Measurements from ENCODE around the gene VAMP5. TPM values are rescaled to one million over a fixed set of nuclear protein-coding genes. Genes with fewer than 3 reads are reported as not detected.

The VAMP5 gene
- total RNA-seq: 8.8 and 11.4 TPM in 2 replicates

GRCh38 chr2:85584354-85584856 is at the start of gene VAMP5:
TSS of gene VAMP5 (plus strand) at chr2:85584431. CDS start at chr2:85584491, 60 bp downstream.
- intact Hi-C loops (cut with micrococcal nuclease): loop anchor here (1.0 kb wide), 2 partner anchors 11 to 64 kb away; partner anchors contain the start of gene RNF181
- H3K4me3 Mint-ChIP-seq: peak within 1 kb of the TSS; percentile 82
- H3K27ac Mint-ChIP-seq: peak within 1 kb of the TSS; percentile 72
- H3K9me3 Mint-ChIP-seq: no peaks in the 10 kb centered on the region
- no peaks in the 10 kb centered on the region for H3K27me3 Mint-ChIP-seq
- ChIA-PET CTCF (interaction anchor here (0.6 kb wide), 1 partner anchor 101 kb away, joined by 3 read pairs; no protein-coding TSS in a partner anchor), POLR2A (interaction anchor here (0.6 to 5.9 kb wide), 6 partner anchors 8 to 1237 kb away, joined by 3 to 59 read pairs (median 3); partner anchors contain the start of genes MAT2A, RNF181 and TGOLN2)
- peaks cover 22% of the 10 kb centered on the region for H3K36me3 Mint-ChIP-seq (ENCODE audit: low read depth)
- peak; percentile 32 for DNase-seq
- ATAC-seq (ENCODE audit: low read depth): peak; percentile 76
- no peak for TF ChIP-seq CTCF (IDR thresholded peaks at IDR 0.05)
- peaks cover 53% of the 10 kb centered on the region for H3K4me1 Mint-ChIP-seq

- Mint-ChIP-seq H3K27ac (peak overlapping the region; percentile 43), H3K36me3 (ENCODE audit: low read depth) (peaks cover 13% of the 10 kb centered on the region), H3K27me3 (no peaks in the 10 kb centered on the region), H3K4me3 (no peak overlapping the region), H3K9me3 (no peaks in the 10 kb centered on the region), H3K4me1 (peaks cover 8% of the 10 kb centered on the region)
- ATAC-seq (ENCODE audit: low read depth) (no peak), DNase-seq (no peak)
- ChIA-PET CTCF (no interaction called here), POLR2A (interaction anchor here (0.9 to 8.1 kb wide), 3 partner anchors 98 to 125 kb away, joined by 4 to 137 read pairs (median 6); partner anchors contain the start of gene SH2D6)
- intact Hi-C loops (cut with micrococcal nuclease): loop anchor here (5.0 kb wide), 1 partner anchor 628 kb away; the partner anchor contains the start of gene TMSB10
- TF ChIP-seq CTCF (IDR thresholded peaks at IDR 0.05): no peak
These were observed 49.4 kb upstream of the VAMP5 start for GRCh38 chr2:85534881-85535280.

GRCh38 chr2:85536479-85536878 is 47.8 kb upstream of the VAMP5 start:
- H3K27me3 Mint-ChIP-seq: no peaks in the 10 kb centered on the region
- peaks cover 29% of the 10 kb centered on the region for H3K36me3 Mint-ChIP-seq (ENCODE audit: low read depth)
- ATAC-seq (ENCODE audit: low read depth) (no peak), DNase-seq (no peak)
- TF ChIP-seq CTCF (IDR thresholded peaks at IDR 0.05): no peak
- CTCF ChIA-PET: no interaction called here
- H3K4me3 Mint-ChIP-seq: no peak overlapping the region
- H3K4me1 Mint-ChIP-seq: peaks cover 24% of the 10 kb centered on the region
- no peaks in the 10 kb centered on the region for H3K9me3 Mint-ChIP-seq
- POLR2A ChIA-PET: interaction anchor here (0.5 to 8.1 kb wide), 6 partner anchors 25 to 209 kb away, joined by 4 to 137 read pairs (median 38); partner anchors contain the start of genes ELMOD3, GGCX, RETSAT and SH2D6
- intact Hi-C loops (cut with micrococcal nuclease): loop anchor here (5.0 kb wide), 1 partner anchor 629 kb away; the partner anchor contains the start of gene TMSB10
- H3K27ac Mint-ChIP-seq: no peak overlapping the region

GRCh38 chr2:85537600-85538506 is 46.4 kb upstream of the VAMP5 start:
- Mint-ChIP-seq H3K4me1 (peaks cover 35% of the 10 kb centered on the region), H3K9me3 (no peaks in the 10 kb centered on the region), H3K4me3 (peak overlapping the region; percentile 96), H3K36me3 (ENCODE audit: low read depth) (peaks cover 42% of the 10 kb centered on the region), H3K27me3 (no peaks in the 10 kb centered on the region), H3K27ac (peak overlapping the region; percentile 99)
- POLR2A ChIA-PET: interaction anchor here (0.6 to 8.1 kb wide), 38 partner anchors 9 to 903 kb away, joined by 3 to 137 read pairs (median 5); partner anchors contain the start of genes C2orf68, CAPG, ELMOD3 and GGCX
- intact Hi-C loops (cut with micrococcal nuclease): loop anchor here (1.0 to 5.0 kb wide), 4 partner anchors 79 to 903 kb away; partner anchors contain the start of genes KDM3A, TMSB10 and USP39
- DNase-seq (peak; percentile 33), ATAC-seq (ENCODE audit: low read depth) (no peak)
- CTCF ChIA-PET: interaction anchor here (0.7 to 6.0 kb wide), 3 partner anchors 14 to 211 kb away, joined by 3 to 52 read pairs (median 4); no protein-coding TSS in a partner anchor
- no peak for TF ChIP-seq CTCF (IDR thresholded peaks at IDR 0.05)

Measured in activated B cell treated with CpG ODN at 0.5 μM for 24 hours (primary cell).